Activated CD8-positive, alpha-beta memory T cell treated with anti-CD3 and anti-CD28 coated beads, Interleukin-2, amount 50 U/mL, for 1 hour (primary cell): Measurements from ENCODE around the gene PGA3.
"Not testable (repeated sequence)": the region's sequence is repeated elsewhere in the genome, so short reads cannot be mapped to it uniquely, and the experiment has no call there.

Experiments
- DNase-seq: peaks from one replicate; pipeline ENCODE4 v3.0.0-alpha.2; 2020; ENCODE audit errors: extremely low read depth

The PGA3 gene

DNA sequence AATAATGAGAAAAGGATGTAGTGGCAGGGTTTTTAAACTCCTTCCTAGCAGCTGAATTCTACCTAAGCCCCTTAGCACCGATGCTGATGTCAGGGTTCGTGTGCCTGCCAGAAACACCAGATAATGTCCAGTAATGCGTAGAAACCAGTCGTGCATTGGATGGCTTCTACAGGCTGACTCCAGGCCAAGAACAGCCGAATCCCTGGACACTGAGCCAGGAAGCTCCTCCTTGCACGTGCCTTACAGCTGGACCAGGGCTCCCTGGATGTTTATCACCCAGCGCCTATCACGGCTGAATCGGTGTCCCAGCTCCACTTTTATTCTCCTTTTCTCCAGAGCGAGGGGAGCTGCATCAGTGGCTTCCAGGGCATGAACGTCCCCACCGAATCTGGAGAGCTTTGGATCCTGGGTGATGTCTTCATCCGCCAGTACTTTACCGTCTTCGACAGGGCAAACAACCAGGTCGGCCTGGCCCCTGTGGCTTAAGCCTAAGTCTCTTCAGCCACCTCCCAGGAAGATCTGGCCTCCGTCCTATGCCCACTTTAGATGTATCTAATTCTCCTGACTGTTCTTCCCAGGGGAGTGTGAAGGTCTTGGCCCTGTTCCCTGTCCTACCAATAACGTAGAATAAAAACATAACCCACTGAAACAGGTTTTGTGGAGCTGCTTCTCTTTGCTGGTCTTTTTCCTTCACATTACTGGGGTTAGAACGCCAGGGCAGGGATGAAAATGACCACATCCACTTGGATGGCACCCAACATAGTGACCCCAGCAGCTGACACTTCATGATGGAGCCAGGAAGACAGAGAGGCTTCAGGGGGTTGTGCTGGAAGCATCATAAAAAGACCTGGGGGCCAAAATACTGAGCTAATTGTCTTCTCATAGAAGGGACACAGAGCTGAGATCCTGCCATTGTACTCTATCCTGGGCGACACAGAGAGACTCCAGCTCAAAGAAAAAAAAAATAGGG is 47.8 kb downstream of the PGA3 start:
- not testable (repeated sequence) for DNase-seq

DNA sequence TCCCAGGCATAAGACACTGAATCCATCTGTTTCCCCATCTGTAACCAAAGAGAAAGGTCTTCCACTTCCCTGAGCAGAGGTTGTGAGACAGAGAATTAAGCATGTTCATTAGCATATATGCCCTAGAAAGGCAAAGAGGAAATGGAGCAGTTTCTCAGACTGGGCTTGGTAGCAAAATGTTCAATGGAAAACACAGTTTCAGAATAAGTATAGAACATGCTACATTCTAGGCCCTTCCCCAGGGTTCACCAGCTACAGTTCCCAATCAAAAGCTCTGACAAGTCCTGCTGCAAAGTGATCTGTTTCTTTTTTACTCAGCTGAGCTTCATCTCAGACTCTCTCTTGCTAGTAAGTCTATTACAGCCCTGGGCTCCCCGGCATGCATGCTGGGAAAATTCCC is 49.0 kb downstream of the PGA3 start:
- not testable (repeated sequence) for DNase-seq

DNA sequence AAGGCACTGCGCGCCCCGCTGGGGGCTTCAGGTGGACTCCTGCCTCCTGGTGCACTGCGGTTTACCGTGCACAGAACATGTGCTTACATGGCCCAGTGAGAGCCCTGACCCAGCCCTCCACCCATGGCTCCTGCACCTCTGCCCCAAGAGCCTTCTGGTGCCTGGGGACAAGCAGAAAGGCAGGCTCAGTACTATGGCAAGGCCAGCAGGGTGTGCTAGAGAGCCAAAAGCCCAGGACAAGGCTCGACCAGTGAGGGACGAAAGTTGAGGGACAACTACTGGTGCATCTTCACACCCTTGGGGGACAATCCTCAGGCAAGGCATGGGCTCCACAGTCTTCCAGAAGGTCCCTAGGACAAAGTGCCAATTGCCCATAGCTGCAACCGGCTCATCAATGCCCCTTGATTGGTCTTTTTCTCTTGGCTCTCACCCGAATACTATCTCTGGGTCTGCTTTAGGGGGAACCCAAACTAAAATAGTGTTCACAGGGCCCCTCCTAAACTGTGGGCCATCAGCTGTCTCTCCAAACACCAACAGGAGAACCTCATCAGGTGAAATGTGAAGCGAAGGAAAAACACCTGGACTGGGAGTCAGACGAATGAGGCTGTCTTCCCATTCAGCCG is 51.2 kb downstream of the PGA3 start:
- peak; percentile 13 for DNase-seq

DNA sequence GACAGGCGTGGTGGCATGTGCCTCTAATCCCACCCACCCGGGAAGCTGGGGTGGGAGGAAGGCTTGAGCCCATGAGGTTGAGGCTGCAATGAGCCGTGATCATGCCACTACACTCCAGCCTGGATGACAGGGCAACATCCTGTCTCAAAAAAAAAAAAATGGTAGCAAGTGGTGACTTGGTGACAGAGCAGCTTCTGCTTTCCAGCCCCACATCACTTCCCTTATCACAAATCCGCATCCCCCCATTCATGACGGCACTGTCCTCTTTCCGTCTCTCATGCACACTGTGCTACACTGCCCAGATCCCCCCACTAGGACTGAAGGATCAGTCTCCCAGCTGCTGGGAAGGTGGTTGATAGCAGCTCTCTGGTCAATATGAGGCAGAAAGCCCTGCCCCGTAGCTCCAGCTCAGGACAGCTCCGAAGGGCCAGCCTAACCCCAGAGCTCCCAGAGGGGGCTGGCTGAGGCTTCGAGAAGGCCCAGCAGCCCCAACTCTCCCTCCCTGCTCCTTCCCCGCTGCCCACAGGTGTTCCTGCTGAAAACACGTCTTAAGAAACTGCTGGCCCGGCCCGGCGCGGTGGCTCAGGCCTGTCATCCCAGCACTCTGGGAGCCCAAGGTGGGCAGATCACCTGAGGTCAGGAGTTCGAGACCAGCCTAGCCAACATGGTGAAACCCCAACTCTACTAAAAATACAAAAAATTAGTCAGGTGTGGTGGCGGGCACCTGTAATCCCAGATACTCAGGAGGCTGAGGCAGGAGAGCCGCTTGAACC is 53.6 kb downstream of the PGA3 start:
- DNase-seq, result no peak

DNA sequence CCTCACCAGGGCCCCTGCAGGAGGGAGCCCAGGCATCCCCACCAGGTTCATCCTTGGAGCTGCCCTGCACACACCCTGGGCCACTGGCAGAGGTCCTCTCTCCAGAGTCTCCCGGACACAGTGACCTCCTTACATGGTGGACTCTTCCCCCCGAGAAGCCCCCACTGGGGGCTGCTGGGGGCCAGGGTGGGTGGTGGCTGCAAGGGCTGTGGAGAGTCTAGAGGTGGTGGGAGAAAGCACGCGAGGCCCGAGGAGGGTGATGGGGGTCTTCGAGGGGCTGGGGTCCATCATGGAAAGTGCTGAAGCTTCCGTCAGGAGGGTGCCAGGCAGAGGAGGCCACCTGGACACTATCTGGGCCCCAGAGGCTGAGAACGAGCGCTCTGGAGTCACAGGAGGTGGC is 55.2 kb downstream of the PGA3 start:
- DNase-seq, result no peak

DNA sequence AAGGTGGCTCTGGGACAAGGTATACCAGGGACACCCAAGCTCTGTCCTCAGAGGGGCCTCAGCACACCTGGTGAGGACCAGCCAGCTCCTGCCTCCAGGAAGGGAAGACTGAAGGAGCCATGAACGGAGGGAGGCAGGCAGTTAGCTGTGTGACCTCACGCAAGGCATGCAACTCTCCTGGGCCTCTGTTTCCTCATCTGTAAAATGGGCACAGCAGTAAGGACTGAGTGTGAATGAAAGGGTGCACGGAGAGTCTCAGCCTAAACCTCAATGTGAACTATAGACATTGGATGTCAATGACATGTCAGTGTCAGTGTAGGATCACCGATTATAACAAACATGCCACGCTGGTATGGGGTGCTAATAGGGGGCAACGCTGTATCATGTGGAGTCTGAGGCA is 56.0 kb downstream of the PGA3 start:
- DNase-seq, result no peak
